Tibial artery (tissue), 4 donors: ENCODE results near the gene PPP2R2C.

Experiments
- DNase-seq, 2 donors: peaks; one replicate each; pipeline ENCODE4 v3.0.0-alpha.2; 2019
- H3K27ac ChIP-seq, 2 donors: fragments of 200-600 bp; sonication (generic) in 1 of 2; 1 replicate in 1 of 2; 2 replicates in 1 of 2; pipeline ENCODE4 v1.5.1; 2018 to 2019; ENCODE audit warnings: mild to moderate bottlenecking in 1 of 2
- H3K27me3 ChIP-seq, 2 donors: fragments of 200-600 bp; sonication (generic) in 1 of 2; one replicate each; pipeline versions ENCODE4 v1.5.1 to v1.6.0; 2016 to 2019
- H3K36me3 ChIP-seq, 3 donors: fragments of 200-600 bp; sonication (generic) in 2 of 3; one replicate each; pipeline ENCODE4 v1.5.1; 2016 to 2019; ENCODE audit warnings: mild to moderate bottlenecking in 2 of 3
- H3K4me1 ChIP-seq, 4 donors: fragments of 200-600 bp; sonication (generic) in 2 of 4; 1 replicate in 3 of 4; 2 replicates in 1 of 4; pipeline ENCODE4 v1.5.1; 2016 to 2019
- H3K4me3 ChIP-seq, 2 donors: fragments of 200-600 bp; sonication (generic) in 1 of 2; 1 replicate in 1 of 2; 2 replicates in 1 of 2; pipeline ENCODE4 v1.5.1; 2018 to 2019; ENCODE audit warnings: mild to moderate bottlenecking in 2 of 2
- H3K9me3 ChIP-seq, 3 donors: fragments of 200-600 bp; sonication (generic) in 1 of 3; one replicate each; pipeline ENCODE4 v1.5.1; 2016 to 2019
- intact Hi-C: fragments of 100-400 bp; cut with DNase I; formaldehyde crosslinking; loops from one replicate; pipeline ENCODE4 v1.15.0; 2023; ENCODE audit warnings: low total_unique reads
- TF ChIP-seq, protein P1 (sequence below), 2 experiments: fragments of 200-600 bp in 1 of 2; fragments of 450-650 bp in 1 of 2; IDR thresholded peaks; one replicate each; pipeline ENCODE4 v1.5.1; 2017 to 2019; ENCODE audit warnings: antibody characterized with exemption in 2 of 2, mild to moderate bottlenecking in 1 of 2, moderate library complexity in 1 of 2

PPP2R2C gene

DNA sequence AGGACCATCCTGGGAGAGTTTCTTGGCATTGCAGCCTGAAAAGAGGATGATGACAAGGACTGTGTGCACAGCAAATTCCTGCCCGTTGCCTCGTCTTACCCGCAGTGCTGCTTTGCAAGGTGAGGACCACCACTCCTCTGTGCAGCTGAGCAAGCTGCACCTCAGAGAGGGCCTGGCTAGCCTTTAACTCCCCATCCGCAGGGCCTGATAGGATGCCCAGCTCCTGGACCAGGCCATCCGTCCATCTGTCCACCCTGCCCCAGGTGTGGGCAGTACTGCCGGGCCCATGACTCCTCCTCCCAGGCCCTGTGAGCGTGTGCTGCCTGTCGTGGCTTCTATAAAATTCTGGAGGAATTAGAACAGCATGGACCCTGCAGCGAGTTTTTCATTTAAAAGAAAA, 43.9 kb upstream of the PPP2R2C start:
- H3K4me1 ChIP-seq: peaks cover 0 to 7% (median 0%) of the 10 kb centered on the region in 4 donors
- H3K27ac ChIP-seq: no peak overlapping the region
- H3K4me3 ChIP-seq: no peak overlapping the region
- no peaks in the 10 kb centered on the region for H3K36me3 ChIP-seq
- TF ChIP-seq, protein P1, sequence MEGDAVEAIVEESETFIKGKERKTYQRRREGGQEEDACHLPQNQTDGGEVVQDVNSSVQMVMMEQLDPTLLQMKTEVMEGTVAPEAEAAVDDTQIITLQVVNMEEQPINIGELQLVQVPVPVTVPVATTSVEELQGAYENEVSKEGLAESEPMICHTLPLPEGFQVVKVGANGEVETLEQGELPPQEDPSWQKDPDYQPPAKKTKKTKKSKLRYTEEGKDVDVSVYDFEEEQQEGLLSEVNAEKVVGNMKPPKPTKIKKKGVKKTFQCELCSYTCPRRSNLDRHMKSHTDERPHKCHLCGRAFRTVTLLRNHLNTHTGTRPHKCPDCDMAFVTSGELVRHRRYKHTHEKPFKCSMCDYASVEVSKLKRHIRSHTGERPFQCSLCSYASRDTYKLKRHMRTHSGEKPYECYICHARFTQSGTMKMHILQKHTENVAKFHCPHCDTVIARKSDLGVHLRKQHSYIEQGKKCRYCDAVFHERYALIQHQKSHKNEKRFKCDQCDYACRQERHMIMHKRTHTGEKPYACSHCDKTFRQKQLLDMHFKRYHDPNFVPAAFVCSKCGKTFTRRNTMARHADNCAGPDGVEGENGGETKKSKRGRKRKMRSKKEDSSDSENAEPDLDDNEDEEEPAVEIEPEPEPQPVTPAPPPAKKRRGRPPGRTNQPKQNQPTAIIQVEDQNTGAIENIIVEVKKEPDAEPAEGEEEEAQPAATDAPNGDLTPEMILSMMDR (IDR thresholded peaks at IDR 0.05): no peak
- H3K27me3 ChIP-seq: no peaks in the 10 kb centered on the region
- intact Hi-C loops: no loop called here
- peaks cover 0 to 9% (median 3%) of the 10 kb centered on the region in 3 donors for H3K9me3 ChIP-seq
- no peak for DNase-seq

DNA sequence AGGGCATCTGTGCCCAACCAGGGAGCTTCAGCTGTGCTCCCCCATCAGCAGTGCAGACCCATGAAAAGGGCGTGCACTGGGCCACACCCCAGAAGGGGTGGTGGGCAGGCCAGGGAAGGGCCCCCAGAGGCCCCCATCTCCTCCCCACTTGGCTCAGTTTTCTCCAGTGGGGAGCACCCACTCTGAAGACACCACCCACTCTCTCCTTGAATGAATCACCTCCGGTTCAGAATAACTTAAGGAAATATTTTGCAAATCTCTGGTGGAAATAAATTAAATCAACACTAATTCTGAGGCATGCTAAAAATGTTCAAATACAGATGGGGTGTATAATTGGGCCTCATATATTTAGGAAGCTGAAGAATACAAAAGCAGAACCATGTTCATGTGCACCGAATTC, 41.3 kb upstream of the PPP2R2C start:
- intact Hi-C loops: no loop called here
- H3K4me1 ChIP-seq: peaks cover 0 to 7% (median 0%) of the 10 kb centered on the region in 4 donors
- DNase-seq: no peak
- no peak overlapping the region for H3K27ac ChIP-seq
- H3K4me3 ChIP-seq: no peak overlapping the region
- peaks cover 0 to 9% (median 3%) of the 10 kb centered on the region in 3 donors for H3K9me3 ChIP-seq
- H3K27me3 ChIP-seq: no peaks in the 10 kb centered on the region
- TF ChIP-seq, protein P1 (IDR thresholded peaks at IDR 0.05): no peak
- no peaks in the 10 kb centered on the region for H3K36me3 ChIP-seq

DNA sequence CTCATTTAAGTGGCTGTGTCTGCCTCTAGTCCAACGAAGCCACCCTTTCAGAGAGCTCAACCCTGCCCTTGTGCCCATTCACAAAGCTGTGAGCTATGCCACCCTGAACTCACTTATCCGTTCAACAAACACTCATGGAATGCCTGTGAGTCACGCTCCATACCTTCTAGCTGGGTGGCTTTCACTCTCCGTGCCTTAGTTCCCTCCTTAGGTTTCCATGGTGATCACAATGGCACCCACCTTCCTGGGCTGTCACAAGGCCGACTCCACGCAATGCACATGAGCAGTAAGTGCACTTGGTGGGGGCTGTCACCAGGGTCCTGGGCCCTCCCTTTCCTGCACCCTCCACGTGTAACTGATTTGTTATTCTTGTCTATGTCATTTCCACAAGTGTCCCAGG, 37.2 kb upstream of the PPP2R2C start:
- Histone ChIP-seq H3K36me3 (no peaks in the 10 kb centered on the region), H3K27me3 (no peaks in the 10 kb centered on the region), H3K9me3 (peaks cover 0 to 28% (median 3%) of the 10 kb centered on the region in 3 donors), H3K4me1 (no peaks in the 10 kb centered on the region), H3K27ac (no peak overlapping the region), H3K4me3 (no peak overlapping the region)
- TF ChIP-seq, protein P1 (IDR thresholded peaks at IDR 0.05): no peak
- DNase-seq: peak in 1 of 2 donors; percentile 31
- intact Hi-C loops: no loop called here

DNA sequence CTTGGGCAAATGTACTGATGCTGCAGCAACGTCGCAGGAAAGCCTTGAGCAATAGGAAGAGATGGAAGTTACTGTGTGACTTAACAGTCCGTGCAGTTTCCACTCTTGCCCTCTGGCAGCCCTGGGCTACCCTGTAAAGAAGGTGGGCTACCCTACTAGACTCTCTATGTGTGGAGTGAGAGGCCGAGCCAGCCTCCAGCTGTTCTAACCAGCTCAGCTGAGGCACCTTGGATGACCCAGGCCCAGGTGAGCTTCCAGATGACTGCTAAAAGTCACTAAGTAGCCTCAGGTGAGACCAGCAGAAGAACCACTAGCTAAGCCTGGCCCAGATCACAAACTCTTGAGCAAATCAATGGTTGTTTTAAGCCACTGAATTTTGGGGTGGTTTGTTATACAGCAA, 34.9 kb upstream of the PPP2R2C start:
- Histone ChIP-seq H3K27ac (no peak overlapping the region), H3K36me3 (no peaks in the 10 kb centered on the region), H3K4me3 (no peak overlapping the region), H3K27me3 (no peaks in the 10 kb centered on the region), H3K9me3 (peaks cover 0 to 34% (median 5%) of the 10 kb centered on the region in 3 donors), H3K4me1 (no peaks in the 10 kb centered on the region)
- intact Hi-C loops: no loop called here
- DNase-seq: peak in 1 of 2 donors; percentile 15
- TF ChIP-seq, protein P1 (IDR thresholded peaks at IDR 0.05): no peak

DNA sequence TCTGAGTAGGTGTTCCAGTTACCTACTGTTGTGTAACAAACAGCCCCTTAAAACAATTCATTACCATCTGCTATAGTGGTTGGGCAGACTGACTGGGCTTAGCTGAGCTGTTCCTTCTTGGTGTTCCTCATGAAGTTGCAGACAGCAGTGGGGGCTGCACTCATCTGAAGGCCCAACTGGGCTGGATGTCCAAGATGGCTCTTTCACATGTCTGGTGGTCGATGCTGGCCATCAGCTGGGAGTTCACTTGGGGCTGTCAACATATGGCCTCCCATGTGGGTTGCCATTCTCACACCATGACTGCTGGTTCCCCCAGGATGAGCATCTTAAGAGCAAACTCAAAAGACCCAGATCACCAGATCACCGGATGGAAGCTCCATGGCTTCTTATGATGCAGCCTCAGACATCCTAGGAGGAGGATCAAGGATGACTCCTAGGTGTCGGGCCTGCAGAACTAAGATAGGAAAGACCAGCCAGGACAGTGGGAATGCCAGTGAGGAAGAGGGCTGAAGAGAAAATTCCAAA, 34.3 kb upstream of the PPP2R2C start:
- Histone ChIP-seq H3K4me3 (no peak overlapping the region), H3K36me3 (no peaks in the 10 kb centered on the region), H3K9me3 (peaks cover 0 to 34% (median 5%) of the 10 kb centered on the region in 3 donors), H3K27ac (no peak overlapping the region), H3K27me3 (peaks cover 0 to 3% of the 10 kb centered on the region in 2 donors), H3K4me1 (no peaks in the 10 kb centered on the region)
- intact Hi-C loops: no loop called here
- TF ChIP-seq, protein P1 (IDR thresholded peaks at IDR 0.05): no peak
- peak in 1 of 2 donors; percentile 29 for DNase-seq
